ENCODE data around the gene NEDD4L. TPM values are rescaled to one million over a fixed set of nuclear protein-coding genes. Genes with fewer than 3 reads are reported as not detected.

The NEDD4L gene
- total RNA-seq, 1 donor from 2014 or later, result 93.9 TPM

DNA sequence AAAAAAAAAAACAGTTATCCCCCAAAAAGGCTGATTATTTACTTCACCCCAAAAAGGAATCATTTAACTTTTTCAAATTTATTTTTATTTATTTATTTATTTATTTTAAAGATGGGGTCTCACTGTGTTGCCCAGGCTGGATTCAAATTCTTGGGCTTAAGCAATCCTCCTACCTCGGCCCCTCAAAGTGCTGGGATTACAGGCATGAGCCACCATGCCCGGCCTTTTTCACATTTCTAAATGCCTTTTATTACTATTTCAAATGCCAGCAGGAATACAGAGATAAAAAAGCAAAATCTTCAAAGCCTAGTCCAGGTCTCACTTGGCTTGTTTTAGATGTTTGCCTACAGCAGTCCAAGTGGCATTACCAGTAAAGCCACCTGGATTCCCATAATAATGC, 345.7 kb downstream of the NEDD4L start:
- peaks cover 17% of the 10 kb centered on the region for H3K4me1 Mint-ChIP-seq (ENCODE audit: low read depth, unreplicated experiment)
- H3K36me3 ChIP-seq (ENCODE audit: insufficient read depth, low read length), result peaks cover 75% of the 10 kb centered on the region
- peaks cover 49% of the 10 kb centered on the region for H3K36me3 Mint-ChIP-seq (ENCODE audit: low read depth, unreplicated experiment)
- H3K4me3 Mint-ChIP-seq (ENCODE audit: unreplicated experiment), result no peak overlapping the region
- peaks cover 17% of the 10 kb centered on the region for H3K4me1 ChIP-seq (ENCODE audit: insufficient read depth, low read length)
- no peak for TF ChIP-seq EZH2 (IDR thresholded peaks at IDR 0.05; ENCODE audit: insufficient read depth, low read length)
- TF ChIP-seq, protein P1, sequence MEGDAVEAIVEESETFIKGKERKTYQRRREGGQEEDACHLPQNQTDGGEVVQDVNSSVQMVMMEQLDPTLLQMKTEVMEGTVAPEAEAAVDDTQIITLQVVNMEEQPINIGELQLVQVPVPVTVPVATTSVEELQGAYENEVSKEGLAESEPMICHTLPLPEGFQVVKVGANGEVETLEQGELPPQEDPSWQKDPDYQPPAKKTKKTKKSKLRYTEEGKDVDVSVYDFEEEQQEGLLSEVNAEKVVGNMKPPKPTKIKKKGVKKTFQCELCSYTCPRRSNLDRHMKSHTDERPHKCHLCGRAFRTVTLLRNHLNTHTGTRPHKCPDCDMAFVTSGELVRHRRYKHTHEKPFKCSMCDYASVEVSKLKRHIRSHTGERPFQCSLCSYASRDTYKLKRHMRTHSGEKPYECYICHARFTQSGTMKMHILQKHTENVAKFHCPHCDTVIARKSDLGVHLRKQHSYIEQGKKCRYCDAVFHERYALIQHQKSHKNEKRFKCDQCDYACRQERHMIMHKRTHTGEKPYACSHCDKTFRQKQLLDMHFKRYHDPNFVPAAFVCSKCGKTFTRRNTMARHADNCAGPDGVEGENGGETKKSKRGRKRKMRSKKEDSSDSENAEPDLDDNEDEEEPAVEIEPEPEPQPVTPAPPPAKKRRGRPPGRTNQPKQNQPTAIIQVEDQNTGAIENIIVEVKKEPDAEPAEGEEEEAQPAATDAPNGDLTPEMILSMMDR (IDR thresholded peaks at IDR 0.05; ENCODE audit: insufficient read depth, low read depth, low read length), result no peak
- H3K27ac ChIP-seq (ENCODE audit: low read depth, low read length), result no peak overlapping the region
- H3K27ac Mint-ChIP-seq (ENCODE audit: unreplicated experiment), result no peak overlapping the region
- no peaks in the 10 kb centered on the region for H3K9me3 ChIP-seq (ENCODE audit: insufficient read depth, low read depth, low read length)
- no peaks in the 10 kb centered on the region for H3K79me2 ChIP-seq (ENCODE audit: insufficient read depth, low read length)
- no peaks in the 10 kb centered on the region for H3K9me3 Mint-ChIP-seq (ENCODE audit: unreplicated experiment)
- no peak for FAIRE-seq
- DNase-seq (ENCODE audit: low read depth), result no peak
- no peaks in the 10 kb centered on the region for H3K27me3 ChIP-seq (ENCODE audit: insufficient read depth, low read length)
- H4K20me1 ChIP-seq (ENCODE audit: insufficient read depth, low read length), result peaks cover 5% of the 10 kb centered on the region
- H3K9ac ChIP-seq (ENCODE audit: low read length), result no peak overlapping the region
- H3K4me3 ChIP-seq (ENCODE audit: insufficient read depth, low read depth, low read length), result no peak overlapping the region
- H3K27me3 Mint-ChIP-seq (ENCODE audit: low read depth, unreplicated experiment), result no peaks in the 10 kb centered on the region
- no peak overlapping the region for H3K4me2 ChIP-seq (ENCODE audit: low read length)
- H2AFZ ChIP-seq (ENCODE audit: low read depth, low read length), result no peak overlapping the region

DNA sequence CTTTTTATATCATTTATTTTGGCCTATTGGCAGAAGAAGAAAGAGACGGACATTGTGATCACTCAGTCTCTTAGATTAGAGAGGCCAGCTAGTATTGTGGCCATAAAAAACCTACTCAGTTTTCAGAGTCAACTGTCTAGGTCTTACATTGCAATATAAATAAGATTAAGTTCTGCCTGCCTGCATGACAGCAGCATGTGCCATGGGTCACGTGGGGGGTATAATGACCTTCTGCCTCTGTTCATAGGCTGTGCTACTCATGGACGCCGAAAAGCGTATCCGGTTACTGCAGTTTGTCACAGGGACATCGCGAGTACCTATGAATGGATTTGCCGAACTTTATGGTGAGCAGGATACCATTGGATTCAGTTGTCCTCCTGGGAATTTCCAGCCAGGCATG, 346.4 kb downstream of the NEDD4L start:
- Histone ChIP-seq H3K9me3 (ENCODE audit: insufficient read depth, low read depth, low read length) (no peaks in the 10 kb centered on the region), H3K27ac (ENCODE audit: low read depth, low read length) (no peak overlapping the region), H3K4me2 (ENCODE audit: low read length) (no peak overlapping the region), H3K4me3 (ENCODE audit: insufficient read depth, low read depth, low read length) (no peak overlapping the region), H3K79me2 (ENCODE audit: insufficient read depth, low read length) (no peaks in the 10 kb centered on the region), H2AFZ (ENCODE audit: low read depth, low read length) (no peak overlapping the region), H3K4me1 (ENCODE audit: insufficient read depth, low read length) (peaks cover 17% of the 10 kb centered on the region), H4K20me1 (ENCODE audit: insufficient read depth, low read length) (peaks cover 5% of the 10 kb centered on the region), H3K27me3 (ENCODE audit: insufficient read depth, low read length) (no peaks in the 10 kb centered on the region), H3K9ac (ENCODE audit: low read length) (no peak overlapping the region), H3K36me3 (ENCODE audit: insufficient read depth, low read length) (peaks cover 71% of the 10 kb centered on the region)
- no peaks in the 10 kb centered on the region for H3K27me3 Mint-ChIP-seq (ENCODE audit: low read depth, unreplicated experiment)
- TF ChIP-seq, protein P1 (IDR thresholded peaks at IDR 0.05; ENCODE audit: insufficient read depth, low read depth, low read length), result no peak
- TF ChIP-seq EZH2 (IDR thresholded peaks at IDR 0.05; ENCODE audit: insufficient read depth, low read length), result no peak
- no peak overlapping the region for H3K27ac Mint-ChIP-seq (ENCODE audit: unreplicated experiment)
- H3K36me3 Mint-ChIP-seq (ENCODE audit: low read depth, unreplicated experiment), result peaks cover 49% of the 10 kb centered on the region
- FAIRE-seq, result no peak
- H3K4me1 Mint-ChIP-seq (ENCODE audit: low read depth, unreplicated experiment), result peaks cover 17% of the 10 kb centered on the region
- H3K9me3 Mint-ChIP-seq (ENCODE audit: unreplicated experiment), result no peaks in the 10 kb centered on the region
- DNase-seq (ENCODE audit: low read depth), result no peak
- no peak overlapping the region for H3K4me3 Mint-ChIP-seq (ENCODE audit: unreplicated experiment)

DNA sequence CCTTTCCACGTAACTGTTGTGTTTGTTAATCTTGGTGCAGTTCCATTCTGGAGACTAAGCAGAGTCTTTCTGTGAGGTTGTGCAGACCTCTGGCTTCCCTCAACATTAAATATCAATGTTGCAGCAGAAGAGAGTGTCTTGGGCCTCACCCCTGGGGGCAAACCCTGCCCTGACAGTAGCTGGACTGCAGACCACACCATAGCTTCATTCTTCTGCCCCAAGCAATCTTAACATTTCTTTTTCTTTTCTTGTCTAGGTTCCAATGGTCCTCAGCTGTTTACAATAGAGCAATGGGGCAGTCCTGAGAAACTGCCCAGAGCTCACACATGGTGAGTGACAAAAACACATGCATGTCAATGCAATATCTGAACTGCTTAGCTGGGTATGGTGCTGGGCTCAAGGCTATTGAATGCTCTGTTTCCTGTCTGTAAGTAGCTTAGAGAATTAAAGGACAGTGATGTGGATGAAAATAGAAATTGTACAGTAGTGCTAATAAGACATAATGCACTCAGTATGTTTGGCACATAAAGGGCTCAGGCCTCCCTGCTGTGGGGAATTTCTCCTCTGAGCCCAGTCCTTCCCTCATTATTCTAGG, 347.3 kb downstream of the NEDD4L start:
- DNase-seq (ENCODE audit: low read depth) (no peak), FAIRE-seq (no peak)
- Histone ChIP-seq H3K9ac (ENCODE audit: low read length) (peak overlapping the region; percentile 16), H3K4me3 (ENCODE audit: insufficient read depth, low read depth, low read length) (no peak overlapping the region), H3K36me3 (ENCODE audit: insufficient read depth, low read length) (peaks cover 71% of the 10 kb centered on the region), H3K27ac (ENCODE audit: low read depth, low read length) (no peak overlapping the region), H3K27me3 (ENCODE audit: insufficient read depth, low read length) (no peaks in the 10 kb centered on the region), H3K79me2 (ENCODE audit: insufficient read depth, low read length) (no peaks in the 10 kb centered on the region), H4K20me1 (ENCODE audit: insufficient read depth, low read length) (peaks cover 5% of the 10 kb centered on the region), H3K9me3 (ENCODE audit: insufficient read depth, low read depth, low read length) (no peaks in the 10 kb centered on the region), H3K4me2 (ENCODE audit: low read length) (no peak overlapping the region), H3K4me1 (ENCODE audit: insufficient read depth, low read length) (peaks cover 17% of the 10 kb centered on the region), H2AFZ (ENCODE audit: low read depth, low read length) (no peak overlapping the region)
- no peak overlapping the region for H3K27ac Mint-ChIP-seq (ENCODE audit: unreplicated experiment)
- TF ChIP-seq EZH2 (IDR thresholded peaks at IDR 0.05; ENCODE audit: insufficient read depth, low read length), result no peak
- TF ChIP-seq, protein P1 (IDR thresholded peaks at IDR 0.05; ENCODE audit: insufficient read depth, low read depth, low read length), result no peak
- no peak overlapping the region for H3K4me3 Mint-ChIP-seq (ENCODE audit: unreplicated experiment)
- H3K27me3 Mint-ChIP-seq (ENCODE audit: low read depth, unreplicated experiment), result no peaks in the 10 kb centered on the region
- no peaks in the 10 kb centered on the region for H3K9me3 Mint-ChIP-seq (ENCODE audit: unreplicated experiment)
- H3K4me1 Mint-ChIP-seq (ENCODE audit: low read depth, unreplicated experiment), result peaks cover 17% of the 10 kb centered on the region
- H3K36me3 Mint-ChIP-seq (ENCODE audit: low read depth, unreplicated experiment), result peaks cover 45% of the 10 kb centered on the region
